GM18858 (cell line): ENCODE results near the gene DPEP3.
"Not testable (repeated sequence)": the region's sequence is repeated elsewhere in the genome, so short reads cannot be mapped to it uniquely, and the experiment has no call there.

Experiments
- ATAC-seq: cut with Tn5 transposase; IDR thresholded peaks from one replicate; pipeline ENCODE4 v1.9.1; 2021; ENCODE audit not compliant: unreplicated experiment

Gene DPEP3

DNA sequence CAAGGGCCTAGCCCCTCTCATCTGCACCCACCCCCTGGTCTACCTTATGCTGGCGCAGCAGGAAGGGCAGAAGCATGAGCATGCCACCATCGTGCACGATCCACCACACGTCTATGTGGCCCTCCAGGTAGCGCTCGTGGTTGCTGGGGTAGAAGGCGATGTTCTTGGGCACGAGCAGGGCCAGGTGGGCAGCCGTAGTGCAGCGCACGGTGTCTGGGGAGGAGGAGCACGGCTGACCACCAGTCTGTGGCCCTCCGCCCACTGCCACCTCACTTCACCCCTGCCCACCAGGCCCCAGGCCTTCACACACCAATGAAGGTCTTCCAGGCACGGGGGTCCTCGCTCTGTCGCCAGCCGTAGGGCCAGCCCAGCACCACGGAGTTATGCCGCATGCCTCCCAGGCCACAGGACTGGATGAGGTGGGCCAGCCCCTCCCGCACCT lies 34.1 kb downstream of the DPEP3 start:
- ATAC-seq = no peak

DNA sequence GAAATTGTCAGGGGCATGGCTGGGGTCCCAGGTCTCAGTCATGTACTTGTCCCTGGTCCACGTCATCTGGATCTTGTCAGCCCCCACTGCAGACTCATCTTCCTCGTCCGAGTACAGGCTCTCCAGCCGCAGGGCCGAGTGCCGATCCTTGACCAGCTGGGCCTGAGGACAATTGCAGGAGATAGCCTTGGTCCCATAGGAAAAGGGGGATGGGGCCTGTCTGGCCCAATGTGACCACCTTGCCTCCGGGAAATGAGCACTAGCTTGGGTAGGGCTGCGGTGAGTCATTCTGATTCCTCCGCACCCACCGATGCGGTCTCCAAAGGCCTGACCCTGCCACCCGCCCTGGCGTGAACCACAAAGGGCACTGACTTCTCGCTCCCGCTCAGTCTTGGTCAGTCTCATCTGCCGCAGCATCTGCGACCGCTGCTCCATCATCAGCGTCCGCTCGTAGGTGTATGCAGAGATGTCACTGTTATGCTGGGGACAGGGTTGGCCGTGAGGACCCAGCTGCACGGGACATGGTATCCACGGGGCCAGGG lies 34.8 kb downstream of the DPEP3 start:
- no peak for ATAC-seq

DNA sequence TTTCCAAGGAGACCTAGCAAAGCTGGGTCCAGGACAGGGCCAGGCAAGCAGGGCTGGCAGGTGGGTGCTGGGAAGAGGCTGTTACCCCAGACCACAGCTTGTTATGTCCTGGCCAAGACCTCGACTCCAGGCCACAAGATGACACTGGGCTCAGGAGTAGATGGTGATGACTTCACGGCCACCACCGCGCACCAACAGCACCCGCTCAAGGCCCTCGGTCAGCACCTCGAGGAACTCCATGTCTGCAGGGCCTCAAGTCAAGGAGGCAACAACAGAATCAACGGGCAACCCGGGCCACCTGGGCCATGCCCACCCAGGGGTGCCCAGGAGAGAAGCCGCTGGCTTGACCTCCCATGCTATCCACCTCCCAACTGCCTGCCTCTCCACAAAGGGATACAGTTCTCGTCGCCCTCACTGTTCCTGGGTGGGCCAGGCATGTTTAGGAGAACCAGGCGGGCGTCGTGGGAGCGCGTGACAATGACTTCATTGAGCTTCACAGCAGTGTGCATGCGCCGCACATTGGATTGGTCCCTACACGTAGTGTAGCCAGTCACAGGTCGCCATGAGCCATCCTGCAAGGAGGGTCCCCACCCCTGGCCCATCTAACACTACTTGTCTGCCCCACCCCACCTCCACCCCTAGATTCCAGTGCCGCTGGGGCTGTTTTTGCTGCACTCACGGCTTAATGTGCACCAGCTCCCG lies 35.5 kb downstream of the DPEP3 start:
- no peak for ATAC-seq

DNA sequence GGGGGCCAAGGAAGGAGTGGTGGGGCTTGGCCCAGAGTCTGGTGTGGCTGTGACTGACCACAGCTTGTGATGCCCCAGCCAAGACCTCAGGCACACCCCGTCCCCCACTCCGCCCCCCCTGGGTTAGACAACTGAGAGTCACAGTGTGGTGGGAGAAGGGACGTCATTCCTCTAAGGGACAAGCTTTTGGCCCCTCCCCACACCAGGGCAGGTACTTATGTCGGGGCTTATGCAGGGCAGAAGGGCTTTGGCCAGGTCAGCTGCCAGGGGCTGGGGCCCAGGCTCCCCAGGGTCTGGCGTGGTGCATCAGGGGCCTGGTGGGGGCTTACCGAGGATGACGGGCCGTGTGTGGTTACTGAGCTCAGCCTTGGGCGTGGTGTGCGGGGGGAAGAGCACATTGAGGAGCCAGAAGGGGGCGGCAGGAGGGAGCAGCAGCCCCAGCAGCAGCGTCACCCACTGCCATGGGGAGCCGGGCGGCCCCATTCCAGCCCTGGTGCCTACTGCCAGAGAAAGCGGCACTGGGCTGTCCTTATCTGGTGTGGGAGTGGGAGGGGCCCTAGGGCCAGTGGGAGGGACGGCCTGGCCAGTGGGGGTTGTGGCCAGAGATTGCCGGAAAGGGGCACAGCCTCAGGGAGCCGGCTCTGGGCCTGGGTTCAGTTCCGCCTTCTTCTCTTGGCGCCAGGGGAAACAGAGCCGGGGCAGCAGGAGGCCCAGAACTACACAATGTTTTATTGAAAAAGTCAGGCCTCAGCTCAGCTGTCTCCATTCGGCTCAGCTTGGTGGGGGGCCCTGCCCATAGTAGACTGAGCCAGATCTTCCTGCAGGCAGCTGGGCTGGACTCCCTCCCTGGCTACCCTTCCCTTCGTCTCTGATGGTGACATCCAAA lies 36.4 kb downstream of the DPEP3 start, which contains the start of gene LCAT:
LCAT (minus strand) TSS at position 502 of the 886 bp plus-strand sequence; CDS start at position 483, 19 bp downstream.
- no peak for ATAC-seq

DNA sequence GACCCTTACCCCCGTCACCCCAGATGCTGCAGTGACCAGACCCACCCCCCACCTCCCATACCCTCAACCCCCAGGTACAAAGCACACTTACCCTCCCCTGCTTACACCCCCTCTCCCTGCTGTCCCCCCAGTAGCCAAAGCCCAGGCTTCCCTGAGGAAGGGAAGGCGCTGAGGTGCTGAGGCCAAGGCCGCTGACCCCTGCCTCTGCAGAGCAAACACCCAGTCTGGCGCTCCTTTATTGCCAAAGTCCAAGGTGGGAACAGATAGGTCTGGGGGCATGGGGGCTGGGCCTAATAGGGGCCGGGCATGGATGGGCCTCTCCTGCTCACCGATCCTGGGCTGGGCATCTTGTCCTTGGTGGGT lies 37.1 kb downstream of the DPEP3 start:
- ATAC-seq = no peak

DNA sequence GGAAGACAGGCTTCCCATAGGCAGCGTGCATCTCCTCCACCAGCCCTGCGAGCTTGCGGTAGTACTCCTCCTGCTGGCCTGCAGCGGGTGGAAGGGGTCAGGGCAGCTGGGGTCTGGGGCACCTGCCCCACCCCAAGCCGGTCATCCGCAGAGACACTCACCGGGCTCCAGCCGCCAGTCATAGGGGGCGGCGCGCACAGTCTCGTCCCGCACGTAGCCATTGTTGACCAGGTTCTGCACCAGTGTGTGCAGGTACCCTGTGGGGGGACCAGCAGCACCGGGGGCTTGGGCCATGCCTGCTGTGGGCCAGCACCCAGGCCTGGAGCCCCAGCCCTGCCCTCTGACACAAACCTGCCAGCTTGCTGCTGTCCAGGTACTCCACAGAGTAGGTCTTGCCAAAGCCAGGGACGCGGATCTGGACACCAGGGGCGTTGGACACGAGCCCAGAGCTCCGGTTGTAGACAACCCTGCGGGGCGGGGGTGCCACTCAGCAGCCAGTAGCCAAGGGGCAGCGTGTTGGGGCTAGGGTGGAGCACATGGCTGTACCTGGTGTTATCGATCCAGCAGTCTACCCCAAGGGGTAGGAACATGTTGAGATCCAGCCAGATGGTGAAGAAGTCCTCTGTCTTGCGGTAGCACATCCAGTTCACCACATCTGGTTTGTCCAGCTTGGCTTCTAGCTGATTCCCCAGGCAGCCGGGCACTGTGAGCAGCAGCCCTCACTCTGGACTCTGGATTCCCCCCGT lies 37.6 kb downstream of the DPEP3 start:
- ATAC-seq = no peak

DNA sequence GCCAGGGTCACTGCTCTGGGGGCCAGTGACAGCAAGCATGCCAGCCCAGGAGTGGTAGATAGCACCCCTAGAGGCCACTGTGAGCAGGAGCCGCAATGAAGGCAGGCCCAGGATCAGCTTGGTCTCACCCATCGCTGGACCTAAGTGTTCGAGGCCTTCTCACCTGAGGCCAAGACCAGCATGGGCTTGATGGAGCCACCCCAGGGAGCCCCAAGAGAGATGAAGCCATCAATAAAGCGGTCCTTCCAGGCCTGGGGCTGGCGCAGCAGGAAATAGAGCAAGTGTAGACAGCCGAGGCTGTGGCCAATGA lies 38.1 kb downstream of the DPEP3 start:
- ATAC-seq = no peak

DNA sequence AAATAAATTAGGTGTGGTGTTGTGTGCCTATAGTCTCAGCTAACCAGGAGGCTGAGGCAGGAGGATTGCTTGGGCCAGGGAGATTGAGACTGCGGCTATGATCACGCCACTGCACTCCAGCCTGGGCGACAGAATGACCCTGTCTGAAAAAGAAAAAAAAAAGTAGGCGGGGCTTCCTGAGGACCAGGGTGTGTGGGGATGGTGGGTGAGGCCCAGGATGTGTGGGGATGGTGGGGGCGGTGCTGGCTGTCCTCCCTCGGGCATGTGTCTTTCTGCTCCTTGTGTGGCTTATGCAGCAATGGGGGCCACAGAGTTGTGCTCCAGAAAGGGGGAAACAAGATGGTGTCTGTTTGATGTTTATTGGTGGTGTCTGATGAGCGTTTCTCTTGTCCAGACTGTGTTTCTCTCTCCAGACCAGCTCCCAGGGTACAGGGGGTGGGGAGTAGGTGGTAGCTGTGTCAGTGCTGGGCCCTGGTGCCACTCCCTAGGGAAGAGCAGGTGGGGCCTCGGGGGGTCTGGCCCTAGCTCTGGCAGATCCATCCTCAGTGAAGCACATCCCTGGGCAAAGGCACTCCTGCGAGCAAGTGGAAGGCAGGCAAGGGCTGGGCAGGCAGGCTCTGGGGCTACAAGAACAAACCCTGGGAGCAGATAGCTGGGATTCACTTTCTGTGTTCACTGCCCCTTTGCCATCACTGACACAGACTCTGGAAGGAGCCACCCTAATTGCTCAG lies 38.7 kb downstream of the DPEP3 start:
- ATAC-seq = no peak

DNA sequence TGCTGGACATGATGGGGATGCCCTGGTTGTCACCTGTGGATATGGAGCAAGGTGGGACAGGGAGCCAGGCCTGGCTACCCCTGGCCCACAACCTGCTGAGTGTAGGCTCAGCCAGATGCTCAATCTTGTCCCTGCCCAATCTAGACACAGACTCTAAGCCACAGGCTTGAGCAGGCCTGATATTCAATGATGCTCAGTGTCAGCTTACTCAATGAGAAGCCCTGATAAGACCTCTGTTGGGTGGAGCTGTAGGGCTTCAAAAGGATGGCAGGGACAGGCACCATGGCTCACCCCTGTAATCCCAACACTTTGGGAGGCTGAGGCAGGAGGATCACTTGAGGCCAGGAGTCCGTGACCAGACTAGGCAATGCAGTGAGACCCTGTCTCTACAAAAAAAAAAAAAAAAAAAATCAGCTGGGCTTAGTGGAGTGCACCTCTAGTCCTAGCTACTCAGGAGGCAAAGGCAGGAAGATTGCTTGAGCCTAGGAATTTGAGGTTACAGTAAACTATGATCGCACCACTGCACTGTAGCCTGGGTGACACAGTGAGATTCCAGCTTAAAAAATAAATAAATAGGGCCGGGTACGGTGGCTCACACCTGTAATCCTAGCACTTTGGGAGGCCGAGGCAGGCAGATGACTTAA lies 39.7 kb downstream of the DPEP3 start:
- no peak for ATAC-seq

DNA sequence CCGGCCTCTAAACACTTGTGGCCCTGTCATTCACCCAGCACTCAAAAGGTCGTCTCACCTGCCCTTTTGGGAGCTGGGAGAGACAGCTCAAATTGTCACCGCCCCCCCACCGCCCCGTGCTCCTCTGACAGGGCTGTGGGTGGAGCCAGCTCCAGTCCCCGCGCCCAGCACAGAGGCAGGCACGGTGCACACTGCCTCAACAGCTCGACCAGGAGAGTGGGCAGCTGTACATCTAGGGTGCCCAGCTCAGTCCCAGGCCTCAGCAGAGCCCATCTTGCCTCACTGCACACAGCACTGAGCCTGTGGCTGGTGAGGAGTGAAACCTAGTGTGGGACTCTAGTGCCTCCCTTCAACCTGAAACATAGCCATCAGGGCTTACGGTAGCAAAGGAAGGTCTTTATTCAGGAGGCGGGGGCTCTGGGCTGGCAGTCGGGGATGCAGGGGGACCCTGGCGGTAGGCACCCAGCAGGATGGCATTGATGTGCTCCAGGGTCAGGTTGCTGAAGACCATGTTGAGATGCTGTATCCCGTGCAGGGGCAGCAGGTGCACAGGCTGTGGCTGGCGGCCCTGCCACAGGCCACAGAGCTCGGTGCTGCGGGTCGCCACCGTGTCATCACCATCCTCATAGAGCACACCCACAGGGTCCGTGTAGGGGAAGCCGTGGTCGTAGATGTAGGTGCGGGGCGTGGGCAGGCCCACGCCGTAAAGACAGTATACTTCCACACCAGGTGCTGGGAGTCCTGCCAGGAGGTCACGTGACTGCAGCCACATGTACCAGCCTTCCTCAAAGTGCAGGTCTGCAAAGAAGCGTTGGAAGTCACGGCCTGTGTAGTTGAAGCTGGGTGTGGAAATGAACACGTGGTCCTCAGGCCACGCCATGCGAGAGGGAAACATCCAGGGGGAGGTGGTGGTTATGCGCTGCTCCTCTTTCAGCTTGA lies 40.5 kb downstream of the DPEP3 start:
- no peak for ATAC-seq

DNA sequence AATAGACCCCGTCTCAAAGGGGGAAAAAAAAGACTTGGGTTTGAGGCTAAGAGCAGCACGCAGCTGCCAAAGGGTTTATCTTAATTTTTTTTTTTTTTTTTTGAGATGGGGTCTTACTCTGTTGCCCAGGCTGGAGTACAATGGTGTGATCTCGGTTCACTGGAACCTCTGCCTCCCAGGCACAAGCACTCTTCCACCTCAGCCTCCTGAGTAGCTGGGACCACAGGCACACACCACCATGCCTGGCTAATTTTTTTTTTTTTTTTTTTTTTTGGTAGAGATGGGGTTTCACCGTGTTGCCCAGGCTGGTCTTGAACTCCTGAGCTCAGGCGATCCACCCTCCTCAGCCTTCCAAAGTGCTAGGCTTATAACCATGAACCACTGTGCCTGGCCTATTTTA lies 42.6 kb downstream of the DPEP3 start:
- ATAC-seq = not testable (repeated sequence)

DNA sequence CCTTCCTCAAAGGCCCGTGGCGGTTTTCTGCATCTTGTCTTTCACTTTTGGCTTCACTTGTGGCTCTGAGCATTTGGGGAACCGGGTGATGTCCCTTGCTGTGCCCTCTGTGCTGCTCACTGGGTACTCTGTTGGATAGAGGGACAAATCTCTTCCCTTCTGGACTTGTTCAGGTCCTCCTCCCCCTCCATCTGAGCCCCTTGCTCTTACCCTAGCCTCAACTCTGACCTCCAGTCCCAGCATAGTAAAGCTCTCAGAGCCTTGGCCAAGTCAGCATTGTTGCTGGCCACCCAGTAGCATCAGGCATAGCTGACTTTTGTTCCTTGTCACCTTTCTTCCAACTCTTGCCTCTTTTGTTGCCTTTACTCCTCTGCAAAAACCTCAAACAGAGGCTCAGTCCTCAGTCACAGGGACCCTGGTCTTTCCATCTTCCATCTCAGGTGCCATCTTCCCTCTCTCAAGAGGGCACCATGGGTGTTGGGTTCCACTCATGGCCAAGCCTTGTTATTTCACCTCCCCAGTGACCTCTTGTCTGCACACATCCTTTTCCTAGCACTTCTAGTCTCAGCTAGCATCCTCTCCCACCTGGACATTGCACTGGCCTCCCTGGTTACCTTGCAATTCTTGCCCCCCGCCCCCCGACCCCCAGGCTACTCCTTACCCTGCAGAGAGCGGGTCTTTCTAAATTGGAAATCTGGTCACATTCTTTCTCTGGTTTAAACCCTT lies 43.3 kb downstream of the DPEP3 start:
- ATAC-seq = peak; percentile 51

DNA sequence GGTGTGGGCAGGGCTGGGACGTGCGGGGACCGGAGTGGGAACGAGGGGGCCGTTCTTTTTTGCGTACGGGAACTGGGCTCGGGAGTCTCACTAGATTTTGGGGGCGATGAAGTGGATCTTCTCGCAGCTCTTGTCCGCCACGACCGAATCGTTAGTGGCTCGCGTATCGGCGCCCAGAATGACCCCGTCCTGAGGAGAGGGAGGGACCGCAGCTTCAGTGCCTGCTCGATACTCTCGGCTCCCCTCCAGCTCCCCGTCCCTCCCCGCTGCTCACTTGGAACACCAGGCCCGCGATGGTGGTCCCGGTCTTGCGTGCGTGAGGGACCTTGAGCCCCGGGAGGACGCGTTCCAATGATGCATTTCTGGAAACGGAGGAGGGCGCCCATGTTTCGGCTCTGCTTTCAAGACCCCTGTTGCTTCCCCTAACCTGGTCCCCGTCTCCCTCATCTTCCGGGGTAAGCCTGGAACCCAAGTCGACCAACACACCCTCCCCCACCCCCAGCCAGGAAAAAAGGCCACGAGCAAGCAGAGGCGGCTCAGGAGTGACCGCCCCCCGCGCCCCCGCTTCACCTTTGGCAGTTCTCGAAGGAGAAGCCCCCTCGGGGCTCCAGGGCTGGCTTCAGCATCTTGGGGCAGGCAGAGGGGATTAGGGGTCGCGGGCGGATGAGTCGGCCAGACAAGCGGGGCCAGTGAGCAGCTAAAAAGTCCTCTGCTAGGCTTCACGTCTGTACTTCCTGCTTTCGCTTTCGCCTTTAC lies 44.0 kb downstream of the DPEP3 start, which contains the start of gene PSMB10:
PSMB10 (minus strand) TSS at position 727 of the 756 bp plus-strand sequence; CDS start at position 626, 101 bp downstream.
- ATAC-seq = no peak

DNA sequence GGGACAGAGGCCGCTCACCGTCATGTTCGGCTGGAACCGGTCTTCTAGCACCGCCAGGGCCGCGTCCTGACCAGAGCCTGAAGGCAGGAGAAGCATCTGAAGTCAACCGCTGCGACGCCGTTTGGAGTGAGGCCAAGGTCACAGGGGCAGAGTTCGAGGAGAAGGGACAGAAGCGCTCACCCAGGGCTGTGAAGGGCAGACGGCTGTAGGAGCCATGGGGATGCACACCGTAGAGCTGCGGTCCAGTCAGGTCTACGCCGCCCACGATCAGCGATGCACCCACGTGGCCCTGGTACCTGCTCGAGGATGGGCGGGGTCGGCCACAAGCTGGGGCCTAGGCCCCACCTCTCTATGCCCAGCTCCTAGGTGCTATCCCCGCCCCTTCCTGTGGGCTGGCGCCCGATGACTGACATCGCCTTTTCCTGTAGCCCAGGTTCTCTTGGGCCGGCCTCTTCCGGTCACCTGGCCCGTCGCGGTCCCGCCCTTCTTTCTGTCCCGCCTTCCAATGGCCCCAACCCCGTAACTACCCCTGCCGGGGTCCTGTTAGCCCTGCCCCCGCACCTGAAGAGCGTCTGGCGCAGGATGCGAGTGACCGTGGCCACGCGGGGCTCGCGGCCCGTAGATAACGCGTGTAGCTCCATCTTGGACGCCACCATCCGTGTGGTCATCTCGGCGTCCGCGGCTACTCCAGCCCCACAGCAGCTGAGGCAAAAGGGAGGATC lies 44.7 kb downstream of the DPEP3 start:
- ATAC-seq = peak; percentile 89

DNA sequence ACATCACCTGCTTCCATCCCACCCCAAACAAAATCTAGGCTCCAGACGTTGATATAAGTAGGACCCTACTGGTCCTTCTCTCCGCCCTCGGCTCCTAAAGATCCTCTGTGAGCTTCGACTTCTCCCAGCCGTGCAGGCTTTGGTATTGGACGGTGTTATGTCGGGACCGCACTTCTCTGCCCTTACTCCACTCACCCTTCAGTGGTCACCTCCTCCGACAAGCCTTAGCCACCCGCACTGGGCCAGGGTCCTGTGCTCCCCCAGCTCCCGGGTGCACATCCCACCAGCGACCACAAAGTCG lies 45.2 kb downstream of the DPEP3 start:
- no peak for ATAC-seq

DNA sequence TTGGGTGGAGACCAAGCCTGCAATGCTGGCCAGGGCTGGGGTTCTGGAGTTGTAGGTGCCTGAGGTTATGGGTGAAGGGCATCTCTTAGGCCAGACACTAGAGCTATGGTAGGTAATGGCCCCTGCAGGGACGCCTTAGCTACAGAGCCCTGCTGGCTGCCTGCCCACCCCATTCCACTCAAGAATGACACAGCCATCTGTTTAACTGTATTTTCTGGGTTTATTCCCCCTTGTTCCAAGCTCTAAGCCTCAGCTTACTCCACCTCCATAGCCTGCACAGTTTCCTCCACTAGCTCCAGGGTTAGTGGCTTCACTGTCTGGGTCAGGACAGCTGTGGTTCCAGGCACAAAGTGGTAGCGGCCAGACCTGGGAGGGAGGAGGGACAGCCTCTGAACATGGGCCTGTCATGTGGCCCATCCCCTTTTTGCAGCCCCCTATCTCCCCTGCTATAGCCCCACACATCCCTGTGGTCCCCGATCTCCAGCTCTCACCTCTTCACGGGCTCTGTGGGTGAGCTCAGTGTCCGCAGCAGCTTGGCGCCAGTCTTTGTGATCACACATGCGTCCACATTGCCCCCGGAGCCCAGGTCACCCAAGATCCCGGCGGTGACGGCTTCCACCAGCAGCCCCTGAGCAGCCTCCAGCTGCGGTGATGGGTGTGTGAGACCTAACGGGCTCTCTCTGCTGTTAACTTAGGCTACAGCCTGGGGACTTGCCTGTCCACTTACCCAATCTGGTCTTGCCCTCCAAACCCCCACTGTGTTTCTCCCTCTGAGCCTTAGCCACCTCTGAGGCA lies 45.8 kb downstream of the DPEP3 start:
- ATAC-seq = no peak
